Kidney glomerular epithelial cell (primary cell): ENCODE results near the gene RNASET2.
"Not testable (repeated sequence)": the region's sequence is repeated elsewhere in the genome, so short reads cannot be mapped to it uniquely, and the experiment has no call there.

Experiments
- DNase-seq: peaks from one replicate; lab custom pipeline; 2025; lab: John Stamatoyannopoulos, UW

The RNASET2 gene

DNA sequence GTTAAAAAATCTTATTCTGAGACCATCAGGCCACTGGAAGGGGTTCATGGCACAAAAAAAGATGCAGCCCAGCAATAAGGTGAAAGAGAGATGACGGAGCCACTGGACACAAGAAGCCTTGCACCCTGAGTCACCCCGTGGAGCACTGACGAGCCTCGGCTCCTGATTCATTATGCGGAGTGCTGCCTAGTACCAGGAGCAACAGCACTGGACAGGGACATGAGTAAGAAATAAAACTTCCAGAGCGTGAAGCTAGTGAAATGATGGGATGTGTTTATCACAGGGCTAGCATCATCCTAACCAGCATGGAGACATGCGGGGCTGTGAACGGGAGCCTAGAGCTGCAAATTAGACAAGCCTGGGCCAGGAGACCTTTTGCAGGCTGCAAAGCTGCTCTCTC, 53.3 kb downstream of the RNASET2 start:
- peak; percentile 41 for DNase-seq

GRCh38 chr6:166902211-166902755, 54.1 kb downstream of the RNASET2 start:
- DNase-seq, result no peak

DNA sequence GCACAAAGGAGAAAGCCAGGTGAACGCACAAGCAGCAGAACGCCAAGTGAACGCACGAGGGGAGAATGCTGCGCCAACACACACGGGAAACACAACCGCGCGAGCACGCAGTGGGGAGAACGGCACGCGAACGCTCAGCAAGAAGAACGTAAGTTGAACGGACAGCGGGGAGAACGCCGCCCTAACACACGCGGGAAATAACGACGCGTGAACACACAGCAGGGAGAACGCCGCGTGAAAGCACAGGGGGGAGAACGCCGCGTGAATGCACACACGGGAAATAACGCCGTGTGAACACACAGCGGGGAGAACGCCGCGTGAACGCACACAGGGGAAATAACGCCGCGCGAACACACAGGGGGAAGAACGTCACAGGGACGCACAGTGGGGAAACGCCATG, 54.7 kb downstream of the RNASET2 start:
- no peak for DNase-seq

- no peak for DNase-seq
Observed at GRCh38 chr6:166900956-166901607, 55.3 kb downstream of the RNASET2 start.

DNA sequence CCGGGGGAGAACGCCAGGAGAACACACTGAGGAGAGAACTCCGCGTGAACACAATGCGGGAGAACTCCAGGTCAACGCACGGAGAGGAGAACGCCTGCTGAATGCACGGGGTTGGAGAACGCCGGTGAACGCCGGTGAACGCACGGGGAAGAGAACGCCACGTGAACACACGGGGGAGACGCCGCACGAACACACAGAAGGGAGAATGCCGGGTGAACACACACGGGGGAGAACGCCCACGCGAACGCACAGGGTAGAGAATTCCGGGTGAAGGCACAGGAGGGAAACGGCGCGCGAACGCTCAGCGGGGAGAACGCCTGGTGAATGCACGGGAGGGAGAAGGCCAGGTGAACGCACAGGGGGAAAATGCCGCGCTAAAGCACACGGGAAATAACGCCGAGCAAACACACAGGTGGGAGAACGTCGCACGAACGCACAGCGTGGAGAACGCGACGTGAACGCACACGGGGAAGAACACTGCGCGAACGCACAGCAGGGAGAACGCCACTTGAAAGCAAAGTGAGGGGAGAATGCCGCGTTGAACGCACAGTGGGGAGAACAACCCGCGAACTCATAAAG, 56.1 kb downstream of the RNASET2 start:
- no peak for DNase-seq

DNA sequence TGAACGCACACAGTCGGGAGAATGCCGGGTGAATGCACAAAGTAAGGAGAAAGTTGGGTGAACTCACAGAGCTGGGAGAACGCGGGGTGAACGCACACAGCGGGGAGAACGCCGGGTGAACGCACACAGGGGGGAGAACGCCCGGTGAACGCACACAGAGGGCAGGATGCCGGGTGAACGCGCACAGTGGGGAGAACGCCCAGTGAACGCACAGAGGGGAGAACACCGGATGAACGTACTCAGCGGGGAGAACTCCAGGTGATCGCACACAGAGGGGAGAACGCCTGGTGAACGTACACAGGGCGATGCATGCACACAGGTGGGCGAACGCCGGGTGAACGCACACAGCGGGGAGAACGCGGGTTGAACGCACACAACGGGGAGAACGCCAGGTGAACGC, 57.4 kb downstream of the RNASET2 start:
- no peak for DNase-seq

DNA sequence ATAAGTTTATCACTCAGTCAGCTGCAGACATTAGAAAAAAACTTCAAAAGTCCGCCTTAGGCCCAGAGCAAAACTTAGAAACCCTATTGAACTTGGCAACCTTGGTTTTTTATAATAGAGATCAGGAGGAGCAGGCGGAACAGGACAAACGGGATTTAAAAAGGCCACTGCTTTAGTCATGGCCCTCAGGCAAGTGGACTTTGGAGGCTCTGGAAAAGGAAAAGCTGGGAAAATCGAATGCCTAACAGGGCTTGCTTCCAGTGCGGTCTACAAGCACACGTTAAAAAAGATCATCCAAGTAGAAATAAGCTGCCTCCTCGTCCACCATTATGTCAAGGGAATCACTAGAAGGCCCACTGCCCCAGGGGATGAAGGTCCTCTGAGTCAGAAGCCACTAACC, 61.7 kb downstream of the RNASET2 start:
- not testable (repeated sequence) for DNase-seq

DNA sequence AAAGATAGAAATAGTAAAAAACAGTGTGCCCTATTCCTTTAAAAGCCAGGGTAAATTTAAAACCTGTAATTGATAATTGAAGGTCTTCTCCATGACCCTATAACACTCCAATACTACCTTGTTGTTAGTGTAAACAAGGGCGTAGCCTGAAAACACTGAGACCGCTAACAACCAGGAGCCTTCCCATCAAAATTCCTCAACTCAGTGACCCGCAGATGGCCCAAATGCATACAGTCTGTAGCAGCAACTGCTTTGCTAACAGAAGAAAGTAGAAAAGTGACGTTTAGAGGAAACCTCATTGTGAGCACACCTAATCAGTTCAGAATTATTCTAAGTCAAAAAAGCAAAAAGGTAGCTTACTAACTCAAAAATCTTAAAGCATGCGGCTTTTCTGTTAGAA, 63.9 kb downstream of the RNASET2 start:
- not testable (repeated sequence) for DNase-seq

- DNase-seq, result not testable (repeated sequence)
Observed at GRCh38 chr6:166886773-166887172, 69.6 kb downstream of the RNASET2 start.

DNA sequence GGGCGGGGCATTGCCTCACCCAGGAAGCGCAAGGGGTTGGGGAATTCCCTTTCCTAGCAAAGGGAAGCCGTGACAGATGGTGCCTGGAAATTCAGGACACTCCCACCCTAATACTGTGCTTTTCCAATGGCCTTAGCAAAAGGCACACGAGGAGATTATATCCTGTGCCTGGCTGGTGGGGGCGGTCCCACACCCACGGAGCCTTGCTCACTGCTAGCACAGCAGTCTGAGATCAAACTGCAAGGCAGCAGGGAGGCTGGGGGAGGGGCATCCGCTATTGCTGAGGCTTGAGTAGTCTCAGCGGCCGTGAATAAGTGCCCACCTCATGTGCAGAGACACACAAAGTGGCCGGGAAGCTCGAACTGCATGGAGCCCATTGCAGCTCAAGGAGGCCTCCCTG, 71.4 kb downstream of the RNASET2 start:
- DNase-seq, result not testable (repeated sequence)

GRCh38 chr6:166879594-166879993, 76.8 kb downstream of the RNASET2 start:
- DNase-seq, result no peak
